Keratinocyte (primary cell): ENCODE data around the gene PRR13. TPM values are rescaled to one million over a fixed set of nuclear protein-coding genes. Genes with fewer than 3 reads are reported as not detected.

Source experiments
- DNase-seq: peaks from one replicate; pipeline ENCODE4 v3.0.0-alpha.2; 2011; ENCODE audit warnings: low read depth, missing footprints, low spot score
- FAIRE-seq: peaks from 2 replicates; lab custom pipeline; 2011; peaks lifted over from hg19 to GRCh38; lab: Jason Lieb, UNC
- H2AFZ ChIP-seq: 2 replicates; pipeline ENCODE4 v1.6.0; 2012; ENCODE audit warnings: low read length, control low read depth, inconsistent platforms; ENCODE audit not compliant: control insufficient read depth
- H3K27ac ChIP-seq: 2 replicates; pipeline ENCODE4 v1.5.1; 2011; ENCODE audit warnings: low read length; ENCODE audit not compliant: control insufficient read depth, insufficient read depth
- H3K27me3 ChIP-seq: 3 replicates; pipeline ENCODE4 v1.6.0; 2011; ENCODE audit warnings: low read length; ENCODE audit not compliant: control insufficient read depth, insufficient read depth; ENCODE audit errors: extremely low read depth
- H3K36me3 ChIP-seq, 2 experiments: 2 replicates in 1 of 2; 3 replicates in 1 of 2; pipeline ENCODE4 v1.5.1; 2011; ENCODE audit warnings: low read length in 2 of 2, mild to moderate bottlenecking in 1 of 2; ENCODE audit not compliant: control insufficient read depth in 2 of 2, insufficient read depth in 2 of 2; ENCODE audit errors: extremely low read depth in 1 of 2
- H3K4me1 ChIP-seq: 3 replicates; pipeline ENCODE4 v1.5.1; 2011; ENCODE audit warnings: low read length; ENCODE audit not compliant: control insufficient read depth, insufficient read depth; ENCODE audit errors: extremely low read depth
- H3K4me2 ChIP-seq: 3 replicates; pipeline ENCODE4 v1.6.0; 2011; ENCODE audit warnings: low read depth, low read length; ENCODE audit not compliant: control insufficient read depth, insufficient read depth; ENCODE audit errors: extremely low read depth
- H3K4me3 ChIP-seq, 3 experiments: fragments of 200-600 bp in 1 of 3; sonication (generic) in 1 of 3; 2 replicates in 2 of 3; 3 replicates in 1 of 3; pipeline ENCODE4 v1.5.1; 2011 to 2016; ENCODE audit warnings: low read length in 3 of 3, mild to moderate bottlenecking in 3 of 3, control low read depth in 2 of 3, inconsistent platforms in 1 of 3, low read depth in 1 of 3, mixed read lengths in 1 of 3, mixed run types in 1 of 3, moderate library complexity in 1 of 3; ENCODE audit not compliant: control insufficient read depth in 2 of 3, insufficient read depth in 2 of 3; ENCODE audit errors: extremely low read depth in 1 of 3
- H3K79me2 ChIP-seq: 2 replicates; pipeline ENCODE4 v1.6.0; 2012; ENCODE audit warnings: low read length; ENCODE audit not compliant: control insufficient read depth, insufficient read depth
- H3K9ac ChIP-seq: 3 replicates; pipeline ENCODE4 v1.6.0; 2011; ENCODE audit warnings: low read length; ENCODE audit not compliant: control insufficient read depth, insufficient read depth; ENCODE audit errors: extremely low read depth
- H3K9me1 ChIP-seq: 3 replicates; pipeline ENCODE4 v1.6.0; 2011; ENCODE audit warnings: low read length; ENCODE audit not compliant: control insufficient read depth, insufficient read depth; ENCODE audit errors: extremely low read depth
- H3K9me3 ChIP-seq: 2 replicates; pipeline ENCODE4 v1.5.1; 2012; ENCODE audit warnings: low read depth, low read length; ENCODE audit not compliant: control insufficient read depth
- H4K20me1 ChIP-seq: 3 replicates; pipeline ENCODE4 v1.6.0; 2011; ENCODE audit warnings: low read length; ENCODE audit not compliant: control insufficient read depth, insufficient read depth; ENCODE audit errors: extremely low read depth
- CTCF ChIP-seq, 3 experiments: IDR thresholded peaks in 1 of 3; conservative IDR thresholded peaks in 1 of 3; optimal IDR thresholded peaks in 1 of 3; 2 replicates in 2 of 3; 3 replicates in 1 of 3; pipeline versions ENCODE3 to v1.5.1; 2011; ENCODE audit warnings: low read length in 3 of 3, mild to moderate bottlenecking in 3 of 3, moderate library complexity in 2 of 3, control low read depth in 1 of 3, inconsistent platforms in 1 of 3; ENCODE audit not compliant: insufficient read depth in 2 of 3; ENCODE audit errors: extremely low read depth in 1 of 3
- EZH2 ChIP-seq: IDR thresholded peaks from one replicate; pipeline ENCODE4 v1.6.1; 2012; ENCODE audit warnings: inconsistent platforms, mild to moderate bottlenecking, low read length, moderate library complexity
- dilution Hi-C: fragments of 300-500 bp; cut with MboI; formaldehyde crosslinking; loops from one replicate; pipeline ENCODE4 v1.7.0; 2020; ENCODE audit warnings: low sequenced_read_pairs; ENCODE audit not compliant: extremely low pct_ligation_motif_present
- polyA plus RNA-seq, 5 experiments: library from polyadenylated mRNA; depleted of rRNA in 3 of 5; stranded (reverse) in 3 of 5; stranded (forward) in 1 of 5; unstranded in 1 of 5; fragments of >200 nt; gene quantifications; 1 replicate in 1 of 5; 2 replicates in 3 of 5; 3 replicates in 1 of 5; pipeline versions ENCODE4 v1.2.1 to v1.2.3, GENCODE V29; 2011 to 2012; ENCODE audit warnings: missing spikeins in 2 of 5, low read depth in 1 of 5, low replicate concordance in 1 of 5

PRR13 gene
- polyA plus RNA-seq, 1 donor (not counting 4 experiments of a cell fraction or from before 2014, with no cell fraction given): 104 TPM

GRCh38 chr12:53468282-53468681 lies 26.7 kb downstream of the PRR13 start:
- no peaks in the 10 kb centered on the region for H3K9me1 ChIP-seq
- H3K27ac ChIP-seq: no peak overlapping the region
- H3K4me1 ChIP-seq: no peaks in the 10 kb centered on the region
- H3K27me3 ChIP-seq: no peaks in the 10 kb centered on the region
- no peak for FAIRE-seq
- H3K79me2 ChIP-seq: peaks cover 73% of the 10 kb centered on the region
- no peak overlapping the region for H3K9ac ChIP-seq
- no peak for DNase-seq
- H2AFZ ChIP-seq: no peak overlapping the region
- H3K36me3 ChIP-seq: peaks cover 58 to 78% of the 10 kb centered on the region in 2 experiments
- TF ChIP-seq CTCF (optimal IDR thresholded peaks at IDR 0.05 in 1 of 3, IDR thresholded peaks at IDR 0.05 in 1 of 3, conservative IDR thresholded peaks at IDR 0.05 in 1 of 3; ENCODE audit: extremely low read depth in 1 of 3, insufficient read depth in 2 of 3, low read length in 3 of 3): no peak
- TF ChIP-seq EZH2: no peak
- H3K4me3 ChIP-seq: no peak overlapping the region
- dilution Hi-C loops: no loop called here
- H3K9me3 ChIP-seq: no peaks in the 10 kb centered on the region
- no peak overlapping the region for H3K4me2 ChIP-seq
- H4K20me1 ChIP-seq: peaks cover 24% of the 10 kb centered on the region

GRCh38 chr12:53472056-53472582 lies 30.6 kb downstream of the PRR13 start:
- H3K79me2 ChIP-seq: peaks cover 63% of the 10 kb centered on the region
- dilution Hi-C loops: no loop called here
- no peaks in the 10 kb centered on the region for H3K9me1 ChIP-seq
- no peaks in the 10 kb centered on the region for H3K9me3 ChIP-seq
- no peak overlapping the region for H3K27ac ChIP-seq
- TF ChIP-seq EZH2: no peak
- no peak for TF ChIP-seq CTCF (optimal IDR thresholded peaks at IDR 0.05 in 1 of 3, IDR thresholded peaks at IDR 0.05 in 1 of 3, conservative IDR thresholded peaks at IDR 0.05 in 1 of 3; ENCODE audit: extremely low read depth in 1 of 3, insufficient read depth in 2 of 3, low read length in 3 of 3)
- no peaks in the 10 kb centered on the region for H3K27me3 ChIP-seq
- DNase-seq: no peak
- peaks cover 22% of the 10 kb centered on the region for H4K20me1 ChIP-seq
- H3K4me2 ChIP-seq: no peak overlapping the region
- no peak overlapping the region for H3K4me3 ChIP-seq
- H2AFZ ChIP-seq: no peak overlapping the region
- H3K4me1 ChIP-seq: no peaks in the 10 kb centered on the region
- no peak overlapping the region for H3K9ac ChIP-seq
- no peak for FAIRE-seq
- H3K36me3 ChIP-seq: peaks cover 60 to 79% of the 10 kb centered on the region in 2 experiments
